Hepatocyte (in vitro differentiated cells): ENCODE results near the gene SMG7.

ENCODE experiments used
- EZH2 ChIP-seq: fragments of 200-600 bp; sonication (generic); IDR thresholded peaks from 2 replicates; pipeline ENCODE4 v1.6.1; 2016; ENCODE audit warnings: antibody characterized with exemption, mild to moderate bottlenecking, borderline replicate concordance
- TF ChIP-seq, protein P1 (sequence below): fragments of 200-600 bp; sonication (generic); IDR thresholded peaks from 2 replicates; pipeline ENCODE4 v1.5.1; 2016; ENCODE audit warnings: antibody characterized with exemption, mild to moderate bottlenecking; ENCODE audit not compliant: poor library complexity

DNA sequence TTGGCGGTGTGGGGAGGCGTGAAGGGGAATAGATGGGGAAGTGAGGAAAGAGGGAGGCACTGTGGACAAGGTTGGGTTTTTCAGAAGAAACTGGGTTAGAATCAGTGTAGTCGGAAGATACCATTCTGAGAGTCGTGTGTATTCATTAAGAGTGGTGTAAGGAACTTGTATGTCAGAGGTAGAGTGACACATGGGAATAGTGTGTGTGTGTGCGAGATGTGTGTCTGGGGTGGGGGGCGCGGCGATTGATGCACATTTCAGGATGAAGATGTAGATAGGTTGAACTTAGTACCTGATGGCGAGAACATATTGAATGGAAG lies 878 bp downstream of the SMG7 start:
- TF ChIP-seq, protein P1, sequence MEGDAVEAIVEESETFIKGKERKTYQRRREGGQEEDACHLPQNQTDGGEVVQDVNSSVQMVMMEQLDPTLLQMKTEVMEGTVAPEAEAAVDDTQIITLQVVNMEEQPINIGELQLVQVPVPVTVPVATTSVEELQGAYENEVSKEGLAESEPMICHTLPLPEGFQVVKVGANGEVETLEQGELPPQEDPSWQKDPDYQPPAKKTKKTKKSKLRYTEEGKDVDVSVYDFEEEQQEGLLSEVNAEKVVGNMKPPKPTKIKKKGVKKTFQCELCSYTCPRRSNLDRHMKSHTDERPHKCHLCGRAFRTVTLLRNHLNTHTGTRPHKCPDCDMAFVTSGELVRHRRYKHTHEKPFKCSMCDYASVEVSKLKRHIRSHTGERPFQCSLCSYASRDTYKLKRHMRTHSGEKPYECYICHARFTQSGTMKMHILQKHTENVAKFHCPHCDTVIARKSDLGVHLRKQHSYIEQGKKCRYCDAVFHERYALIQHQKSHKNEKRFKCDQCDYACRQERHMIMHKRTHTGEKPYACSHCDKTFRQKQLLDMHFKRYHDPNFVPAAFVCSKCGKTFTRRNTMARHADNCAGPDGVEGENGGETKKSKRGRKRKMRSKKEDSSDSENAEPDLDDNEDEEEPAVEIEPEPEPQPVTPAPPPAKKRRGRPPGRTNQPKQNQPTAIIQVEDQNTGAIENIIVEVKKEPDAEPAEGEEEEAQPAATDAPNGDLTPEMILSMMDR = no peak
- no peak for TF ChIP-seq EZH2
